Osteocyte (in vitro differentiated cells): ENCODE measurements around the gene SNAI3. TPM values are rescaled to one million over a fixed set of nuclear protein-coding genes. Genes with fewer than 3 reads are reported as not detected.

Experiments used
- DNase-seq: peaks from one replicate; pipeline ENCODE4 v3.0.0; 2021; ENCODE audit warnings: mixed read lengths; ENCODE audit not compliant: unreplicated experiment; ENCODE audit errors: extremely low spot score
- H3K27ac Mint-ChIP-seq: one replicate; pipeline ENCODE4 v1.8.0; 2021; ENCODE audit warnings: mild to moderate bottlenecking, mixed read lengths; ENCODE audit not compliant: unreplicated experiment
- H3K27me3 Mint-ChIP-seq: one replicate; pipeline ENCODE4 v1.8.0; 2021; ENCODE audit warnings: mixed read lengths; ENCODE audit not compliant: unreplicated experiment
- H3K36me3 Mint-ChIP-seq: one replicate; pipeline ENCODE4 v1.8.0; 2021; ENCODE audit warnings: mixed read lengths; ENCODE audit not compliant: unreplicated experiment
- H3K4me1 Mint-ChIP-seq: one replicate; pipeline ENCODE4 v1.8.0; 2021; ENCODE audit warnings: mixed read lengths; ENCODE audit not compliant: unreplicated experiment
- H3K4me3 Mint-ChIP-seq: one replicate; pipeline ENCODE4 v1.8.0; 2021; ENCODE audit warnings: mild to moderate bottlenecking, moderate library complexity, mixed read lengths; ENCODE audit not compliant: unreplicated experiment
- H3K9me3 Mint-ChIP-seq: one replicate; pipeline ENCODE4 v1.8.0; 2021; ENCODE audit warnings: mixed read lengths; ENCODE audit not compliant: unreplicated experiment
- CTCF ChIP-seq: fragments of 200-600 bp; sonication (generic); IDR thresholded peaks from 2 replicates; pipeline ENCODE4 v1.5.0; 2021; ENCODE audit warnings: antibody characterized with exemption, mild to moderate bottlenecking, moderate library complexity
- total RNA-seq: library from RNA; stranded (reverse); gene quantifications from 2 replicates; pipeline ENCODE4 v1.2.1, GENCODE V29; 2021

SNAI3 gene
- total RNA-seq, 1 donor from 2014 or later: not detected

DNA sequence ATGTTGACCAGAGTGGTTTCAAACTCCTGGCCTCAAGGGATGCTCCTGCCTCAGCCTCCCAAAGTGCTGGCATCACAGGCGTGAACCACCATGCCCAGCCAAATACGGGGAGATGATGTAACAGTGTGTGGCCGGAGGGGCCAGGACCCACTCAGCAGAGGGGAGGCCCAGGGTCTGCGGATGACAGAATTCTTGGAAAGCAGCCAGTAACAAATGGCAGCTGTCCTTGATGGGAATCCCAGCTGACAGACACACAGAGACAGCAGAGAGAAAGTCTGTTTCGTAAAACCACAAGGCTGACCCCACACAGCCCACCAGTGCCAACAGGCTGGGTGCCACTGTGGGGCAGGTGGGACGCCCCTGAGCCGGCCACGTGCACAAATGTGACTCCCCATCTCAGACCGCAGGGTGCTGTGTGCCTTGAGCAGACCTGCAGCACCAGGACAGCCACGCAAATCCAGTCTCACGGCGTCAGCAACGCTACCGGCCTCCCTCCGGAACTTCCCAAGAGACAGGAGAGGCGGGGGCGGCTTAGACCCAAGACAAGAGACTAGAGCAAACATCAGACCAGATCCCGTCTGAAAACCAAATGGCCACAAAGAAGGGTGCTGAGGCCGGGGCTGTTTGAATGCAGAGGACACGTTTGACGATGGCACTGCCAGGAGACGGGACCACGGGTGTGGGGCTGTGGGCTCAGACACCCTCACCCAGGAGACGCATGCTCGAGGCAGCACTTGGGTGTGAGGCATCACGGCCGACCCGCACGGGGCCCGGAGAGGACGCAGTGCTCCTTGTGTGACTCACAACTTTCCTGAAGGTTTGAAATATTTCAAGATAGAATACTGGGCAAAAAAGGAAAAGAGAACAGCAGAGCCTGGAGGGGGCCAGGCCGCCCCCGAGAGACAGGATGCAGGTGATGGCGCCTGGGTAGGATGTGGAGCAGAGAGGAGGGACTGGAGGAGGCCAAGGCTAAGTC, 44.6 kb upstream of the SNAI3 start:
- Mint-ChIP-seq H3K9me3 (no peaks in the 10 kb centered on the region), H3K4me3 (no peak overlapping the region), H3K27me3 (no peaks in the 10 kb centered on the region), H3K27ac (no peak overlapping the region), H3K4me1 (peaks cover 5% of the 10 kb centered on the region), H3K36me3 (peaks cover 11% of the 10 kb centered on the region)
- no peak for DNase-seq
- TF ChIP-seq CTCF: no peak

- Mint-ChIP-seq H3K27me3 (no peaks in the 10 kb centered on the region), H3K4me1 (peaks cover 5% of the 10 kb centered on the region), H3K27ac (peak overlapping the region; percentile 34), H3K9me3 (no peaks in the 10 kb centered on the region), H3K4me3 (no peak overlapping the region), H3K36me3 (peaks cover 15% of the 10 kb centered on the region)
- no peak for DNase-seq
- no peak for TF ChIP-seq CTCF
These were observed 41.6 kb upstream of the SNAI3 start for GRCh38 chr16:88727871-88728270.

GRCh38 chr16:88726981-88727380, 40.7 kb upstream of the SNAI3 start:
- DNase-seq: no peak
- no peaks in the 10 kb centered on the region for H3K9me3 Mint-ChIP-seq
- H3K4me1 Mint-ChIP-seq: peaks cover 5% of the 10 kb centered on the region
- peaks cover 18% of the 10 kb centered on the region for H3K36me3 Mint-ChIP-seq
- no peak overlapping the region for H3K27ac Mint-ChIP-seq
- no peak overlapping the region for H3K4me3 Mint-ChIP-seq
- H3K27me3 Mint-ChIP-seq: no peaks in the 10 kb centered on the region
- TF ChIP-seq CTCF: no peak

DNA sequence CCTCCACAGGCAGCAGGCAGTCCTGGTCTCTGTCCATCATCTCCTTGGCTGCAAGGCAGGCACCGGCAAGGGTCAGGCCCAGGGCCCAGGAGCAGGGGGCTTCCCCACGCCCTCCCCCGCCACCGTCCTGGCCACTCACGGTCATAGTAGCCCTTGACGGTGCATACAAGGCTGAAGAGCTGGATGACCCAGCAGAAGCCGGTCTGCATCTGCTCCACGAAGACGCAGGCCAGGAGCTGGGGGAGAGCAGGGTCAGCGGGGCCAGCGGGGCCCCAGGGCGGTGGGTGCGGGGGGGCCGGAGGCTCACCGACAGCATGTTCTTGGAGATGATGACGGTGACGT, 40.1 kb upstream of the SNAI3 start:
- no peaks in the 10 kb centered on the region for H3K27me3 Mint-ChIP-seq
- no peak overlapping the region for H3K4me3 Mint-ChIP-seq
- H3K27ac Mint-ChIP-seq: no peak overlapping the region
- no peak for DNase-seq
- no peaks in the 10 kb centered on the region for H3K9me3 Mint-ChIP-seq
- peaks cover 5% of the 10 kb centered on the region for H3K4me1 Mint-ChIP-seq
- TF ChIP-seq CTCF: no peak
- H3K36me3 Mint-ChIP-seq: peaks cover 16% of the 10 kb centered on the region

DNA sequence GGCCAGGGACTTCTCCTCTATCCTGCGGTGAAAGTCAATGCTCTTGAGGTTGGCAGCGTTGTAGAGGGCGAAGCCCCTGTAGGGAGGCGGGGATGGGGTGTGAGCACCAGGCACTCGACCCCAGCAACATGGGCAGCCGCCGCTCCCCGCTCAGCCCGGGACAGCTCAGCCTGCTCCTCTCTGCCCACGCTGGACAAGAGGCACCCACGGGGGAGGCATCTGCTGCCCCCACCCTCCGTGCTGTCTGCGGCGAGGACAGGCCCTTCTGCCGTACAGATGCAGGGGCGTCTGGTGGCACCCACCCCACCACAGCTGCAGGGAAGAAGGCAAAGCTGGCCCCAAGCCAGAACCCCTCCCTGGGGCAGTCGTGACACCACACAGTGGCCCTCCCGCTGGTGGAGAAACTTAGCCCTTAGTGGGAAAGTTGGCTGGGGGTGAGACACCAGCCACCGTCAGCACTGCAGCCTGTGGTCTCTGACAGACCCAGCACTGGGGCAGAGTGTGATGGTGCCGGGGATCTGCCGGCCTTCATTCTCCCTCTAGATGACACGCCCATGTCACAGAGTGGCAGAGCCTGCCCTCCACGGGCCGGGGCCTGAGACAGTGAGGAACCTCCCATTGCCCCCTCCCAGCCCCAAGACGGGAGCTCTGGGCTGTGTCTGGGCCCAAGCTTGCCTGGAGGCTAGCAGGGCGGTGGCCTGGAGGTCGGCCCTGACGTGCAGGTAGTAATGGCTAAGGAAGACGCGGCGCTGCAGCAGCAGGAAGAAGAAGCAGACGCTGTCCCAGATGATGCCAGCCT, 39.5 kb upstream of the SNAI3 start:
- no peak overlapping the region for H3K27ac Mint-ChIP-seq
- H3K36me3 Mint-ChIP-seq: peaks cover 10% of the 10 kb centered on the region
- no peak for TF ChIP-seq CTCF
- no peaks in the 10 kb centered on the region for H3K9me3 Mint-ChIP-seq
- no peak for DNase-seq
- no peak overlapping the region for H3K4me3 Mint-ChIP-seq
- H3K27me3 Mint-ChIP-seq: no peaks in the 10 kb centered on the region
- peaks cover 5% of the 10 kb centered on the region for H3K4me1 Mint-ChIP-seq
